Heart left ventricle (tissue), 16 donors: Measurements from ENCODE around the gene C1orf74. TPM values are rescaled to one million over a fixed set of nuclear protein-coding genes. Genes with fewer than 3 reads are reported as not detected.
A peak's percentile ranks its signal among the peaks of the same experiment; 100 is the strongest.

ENCODE experiments used
- ATAC-seq, 4 donors: fragments of 200-7000 bp; cut with Tn5 transposase; one replicate each; pipeline ENCODE4 v1.9.1; 2020 to 2022; ENCODE audit warnings: moderate library complexity in 4 of 4, mild to moderate bottlenecking in 3 of 4, moderate number of reproducible peaks in 1 of 4
- DNase-seq, 5 donors: peaks; one replicate each; pipeline ENCODE4 v3.0.0-alpha.2; 2020
- H3K27ac ChIP-seq, 12 donors: fragments of 200-600 bp; sonication (generic) in 4 of 12; one replicate each; pipeline versions ENCODE4 v1.5.0 to v1.8.0; 2016 to 2022; ENCODE audit warnings: mild to moderate bottlenecking in 2 of 12
- H3K27me3 ChIP-seq, 9 donors: fragments of 200-600 bp; sonication (generic) in 2 of 9; one replicate each; pipeline versions ENCODE4 v1.5.1 to v1.8.0; 2016 to 2022; ENCODE audit warnings: mild to moderate bottlenecking in 3 of 9
- H3K36me3 ChIP-seq, 9 donors: fragments of 200-600 bp; sonication (generic) in 2 of 9; one replicate each; pipeline versions ENCODE4 v1.5.0 to v1.8.0; 2018 to 2022; ENCODE audit warnings: mild to moderate bottlenecking in 2 of 9
- H3K4me1 ChIP-seq, 12 donors: fragments of 200-600 bp; sonication (generic) in 4 of 12; one replicate each; pipeline versions ENCODE4 v1.5.0 to v1.8.0; 2016 to 2022; ENCODE audit warnings: mild to moderate bottlenecking in 3 of 12
- H3K4me3 ChIP-seq, 12 donors: fragments of 200-600 bp; sonication (generic) in 4 of 12; one replicate each; pipeline versions ENCODE4 v1.5.0 to v1.8.0; 2017 to 2022; ENCODE audit warnings: mild to moderate bottlenecking in 9 of 12, moderate library complexity in 4 of 12
- H3K9me3 ChIP-seq, 12 donors: fragments of 200-600 bp; sonication (generic) in 4 of 12; one replicate each; pipeline versions ENCODE4 v1.5.0 to v1.8.0; 2016 to 2022; ENCODE audit warnings: mild to moderate bottlenecking in 1 of 12
- CTCF ChIP-seq, 12 donors: fragments of 200-600 bp; sonication (generic) in 4 of 12; IDR thresholded peaks; one replicate each; pipeline versions ENCODE4 v1.5.0 to v1.8.0; 2018 to 2022; ENCODE audit warnings: antibody characterized with exemption in 12 of 12, mild to moderate bottlenecking in 5 of 12
- POLR2A ChIP-seq, 2 donors: fragments of 450-650 bp; IDR thresholded peaks; one replicate each; pipeline ENCODE4 v1.6.1; 2017; ENCODE audit warnings: antibody characterized with exemption in 2 of 2, mild to moderate bottlenecking in 2 of 2, moderate library complexity in 2 of 2
- WGBS, 4 donors: extraction: QIAGEN DNeasy Blood & Tissue Kit in 2 of 4; methylation state at CpG; one replicate each; pipeline versions ENCODE4 v1.1.5 to v1.1.7; 2013 to 2018; 5-methylcytosine and 5-hydroxymethylcytosine counted together
- intact Hi-C, 10 donors: fragments of 100-400 bp; cut with DNase I; formaldehyde crosslinking; loops; one replicate each; pipeline versions ENCODE4 v1.11.1 to v1.14.2; 2022
- polyA plus RNA-seq, 2 donors: library from polyadenylated mRNA; stranded (reverse); fragments of 200-250 nt; gene quantifications; one replicate each; pipeline ENCODE4 v1.2.3, GENCODE V29; 2013
- total RNA-seq, 9 donors: library from RNA; depleted of rRNA in 2 of 9; stranded (reverse); fragments of >200 nt in 2 of 9; fragmentation: NEBNext Ultra II Directional in 3 of 9; extraction: Animal tissue kit (Norgen Biotek cat#: 25700) in 3 of 9; gene quantifications; one replicate each; pipeline versions ENCODE4 v1.1.0 to v1.2.4, GENCODE V29; 2016 to 2023
- donor health status: ischemic (EF 13 %, LVEDD 7.1; RV severe dilation, severe dysfunction).
- donor health status: healthy with polysubstance abuse.
- donor health status: DM: no; HTN: yes; CAD: no.
- donor health status: DM: no; HTN: no; CAD: no.
- donor health status: ischemic (EF 25% LVEDD 6.9; RV normal size, moderate dysfunction).
- donor health status: ischemic (EF 25% LVEDD 5.7; RV mildly dilated, moderate dysfunction).
- donor health status: healthy.
- donor health status: DM: yes; HTN: yes; CAD: no.
- donor health status: ischemic (EF 35%, LVEDD 5.7; RV mildly dilated, moderate dysfunction).
- donor health status: nonischemic (EF 11% LVEDD 7.7; RV severe dilation, severe dysfunction).
- donor health status: DM: yes; HTN: yes; CAD: no.
- donor health status: PGD.
- donor health status: ischemic (EF 29% LVEDD 5.4; RV normal size, mild dysfunction).
- donor health status: nonischemic (EF 23%, LVEDD 6.1; RV moderate dilation, normal function).

C1orf74 gene
- total and polyA plus RNA-seq, 11 donors = 1.1 to 2.6 (median 2.2) TPM

- 39 to 40% (median 39%) methylated on average over 12 of the region's 12 CpGs for WGBS, 4 donors
- DNase-seq = no peak
- peak overlapping the region in 2 of 12 donors; percentile 5 to 25 for H3K4me3 ChIP-seq
Measured at GRCh38 chr1:209823143-209824041, 39.0 kb upstream of the C1orf74 start.

GRCh38 chr1:209822706-209823105 lies 38.3 kb upstream of the C1orf74 start:
- no peak for DNase-seq
- ATAC-seq = no peak
- intact Hi-C loops = loop anchor here in 3 of 10 donors (2.0 to 10.0 kb wide), 3 partner anchors 38 to 248 kb away; partner anchors contain the start of gene C1orf74 (in 2 of the 3)
- no peak overlapping the region for H3K4me3 ChIP-seq
- peaks cover 0 to 5% (median 0%) of the 10 kb centered on the region in 9 donors for H3K27me3 ChIP-seq
- no peaks in the 10 kb centered on the region for H3K36me3 ChIP-seq
- no peak for TF ChIP-seq CTCF (IDR thresholded peaks at IDR 0.05)
- no peak for TF ChIP-seq POLR2A (IDR thresholded peaks at IDR 0.05)
- peak overlapping the region in 2 of 12 donors; percentile 34 to 65 for H3K27ac ChIP-seq
- H3K4me1 ChIP-seq = peaks cover 0 to 14% (median 3%) of the 10 kb centered on the region in 12 donors
- WGBS, 4 donors = 69 to 73% (median 71%) methylated on average over 7 of the region's 7 CpGs
- no peaks in the 10 kb centered on the region for H3K9me3 ChIP-seq

More at GRCh38 chr1:209823143-209824041, 39.0 kb upstream of the C1orf74 start:
- Histone ChIP-seq H3K27ac (peak overlapping the region in 7 of 12 donors; percentile 11 to 65 (median 35)), H3K27me3 (peaks cover 0 to 5% (median 0%) of the 10 kb centered on the region in 9 donors), H3K36me3 (no peaks in the 10 kb centered on the region), H3K9me3 (no peaks in the 10 kb centered on the region), H3K4me1 (peaks cover 0 to 14% (median 4%) of the 10 kb centered on the region in 12 donors)
- intact Hi-C loops = loop anchor here in 3 of 10 donors (2.0 to 10.0 kb wide), 3 partner anchors 39 to 249 kb away; partner anchors contain the start of gene C1orf74 (in 2 of the 3)
- TF ChIP-seq CTCF (IDR thresholded peaks at IDR 0.05) = peak; percentile 63 to 81 (median 74)
- no peak for TF ChIP-seq POLR2A (IDR thresholded peaks at IDR 0.05)
- peak in 2 of 4 donors; percentile 38 to 51 for ATAC-seq

DNA sequence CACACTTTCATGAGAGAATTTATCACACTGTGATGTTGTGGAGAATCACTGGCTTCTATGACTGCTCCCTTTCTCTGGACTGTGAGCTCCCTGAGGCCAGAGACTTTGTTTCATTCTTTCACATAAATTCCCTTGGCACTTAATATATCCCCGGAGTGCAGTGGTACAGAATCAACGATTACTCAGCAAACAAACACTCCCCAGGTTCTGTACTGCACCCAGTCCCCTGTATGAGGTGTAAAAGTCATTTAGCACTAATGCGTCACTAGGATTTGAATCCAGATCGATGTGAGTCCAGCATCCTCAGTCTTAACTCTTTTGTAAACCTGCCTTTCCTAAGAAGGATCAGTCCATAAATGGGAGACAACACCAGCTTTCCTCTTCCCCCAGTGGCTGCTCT lies 36.6 kb upstream of the C1orf74 start:
- TF ChIP-seq CTCF (IDR thresholded peaks at IDR 0.05) = no peak
- TF ChIP-seq POLR2A (IDR thresholded peaks at IDR 0.05) = no peak
- peaks cover 0 to 5% (median 0%) of the 10 kb centered on the region in 9 donors for H3K27me3 ChIP-seq
- no peaks in the 10 kb centered on the region for H3K9me3 ChIP-seq
- no peaks in the 10 kb centered on the region for H3K36me3 ChIP-seq
- ATAC-seq (no peak), DNase-seq (no peak)
- H3K27ac ChIP-seq = no peak overlapping the region
- peaks cover 0 to 9% (median 0%) of the 10 kb centered on the region in 12 donors for H3K4me1 ChIP-seq
- WGBS, 4 donors = 77 to 81% (median 79%) methylated on average over 4 of the region's 4 CpGs
- intact Hi-C loops = loop anchor here in 2 of 10 donors (5.0 to 10.0 kb wide), 2 partner anchors 39 to 246 kb away; partner anchors contain the start of gene C1orf74 (in 1 of the 2)
- H3K4me3 ChIP-seq = no peak overlapping the region

- Histone ChIP-seq H3K36me3 (no peaks in the 10 kb centered on the region), H3K27ac (no peak overlapping the region), H3K4me3 (no peak overlapping the region), H3K9me3 (no peaks in the 10 kb centered on the region), H3K27me3 (peaks cover 0 to 5% (median 0%) of the 10 kb centered on the region in 9 donors), H3K4me1 (peaks cover 0 to 9% (median 0%) of the 10 kb centered on the region in 12 donors)
- no peak for ATAC-seq
- no peak for DNase-seq
- WGBS, 4 donors = 33 to 64% (median 42%) methylated on average over 1 of the region's 1 CpG
- intact Hi-C loops = loop anchor here in 1 of 10 donors (10.0 kb wide), 1 partner anchor 244 kb away; no protein-coding TSS in a partner anchor
- TF ChIP-seq CTCF (IDR thresholded peaks at IDR 0.05) (no peak), POLR2A (IDR thresholded peaks at IDR 0.05) (no peak)
Measured at GRCh38 chr1:209819058-209819457, 34.7 kb upstream of the C1orf74 start.
